ENCODE measurements around the gene CACNG4. TPM values are rescaled to one million over a fixed set of nuclear protein-coding genes. Genes with fewer than 3 reads are reported as not detected.

CACNG4 gene
- total RNA-seq, 1 experiment from 2014 or later, result 40.3 TPM

GRCh38 chr17:66995944-66996343 lies 31.4 kb downstream of the CACNG4 start:
- no TSS peak for BruUV-seq (replicated peaks)
- ChIA-PET CTCF (no interaction called here), POLR2A (no interaction called here)
- Histone ChIP-seq H3K9me3 (ENCODE audit: control insufficient read depth, insufficient read depth, low read depth, low read length) (no peaks in the 10 kb centered on the region), H3K4me3 (ENCODE audit: low read depth in 2 of 2, low read length in 2 of 2) (no peak overlapping the region), H3K27ac (ENCODE audit: low read length) (no peak overlapping the region), H3K4me1 (ENCODE audit: control insufficient read depth, insufficient read depth, low read length) (no peaks in the 10 kb centered on the region), H3K27me3 (ENCODE audit: control insufficient read depth, insufficient read depth, low read length) (no peaks in the 10 kb centered on the region), H3K36me3 (ENCODE audit: control insufficient read depth, insufficient read depth, low read length) (no peaks in the 10 kb centered on the region)
- intact Hi-C loops (cut with micrococcal nuclease; ENCODE audit: unreplicated experiment), result no loop called here
- TF ChIP-seq TCF7L2 (IDR thresholded peaks at IDR 0.05; ENCODE audit: low read depth, low read length) (no peak), CTCF (IDR thresholded peaks at IDR 0.05) (no peak), POLR2AphosphoS5 (IDR thresholded peaks at IDR 0.05; ENCODE audit: low read depth, low read length) (no peak), REST (IDR thresholded peaks at IDR 0.05; ENCODE audit: insufficient read depth in 1 of 2, low read depth in 2 of 2, low read length in 1 of 2) (no peak), SIN3A (IDR thresholded peaks at IDR 0.05; ENCODE audit: borderline replicate concordance, insufficient read depth, low read depth, low read length) (no peak)
- in situ Hi-C loops (cut with HindIII; ENCODE audit: low pct_unique_long_range_greater_than_20kb, low sequenced_read_pairs), result no loop called here
- ATAC-seq (no peak), DNase-seq (ENCODE audit: low read depth, low spot score) (no peak)

GRCh38 chr17:66996926-66997325 lies 32.4 kb downstream of the CACNG4 start:
- CTCF ChIA-PET, result no interaction called here
- intact Hi-C loops (cut with micrococcal nuclease; ENCODE audit: unreplicated experiment), result no loop called here
- BruUV-seq (replicated peaks), result no TSS peak
- Histone ChIP-seq H3K27me3 (ENCODE audit: control insufficient read depth, insufficient read depth, low read length) (no peaks in the 10 kb centered on the region), H3K4me1 (ENCODE audit: control insufficient read depth, insufficient read depth, low read length) (no peaks in the 10 kb centered on the region), H3K4me3 (ENCODE audit: low read depth in 2 of 2, low read length in 2 of 2) (no peak overlapping the region), H3K36me3 (ENCODE audit: control insufficient read depth, insufficient read depth, low read length) (no peaks in the 10 kb centered on the region), H3K9me3 (ENCODE audit: control insufficient read depth, insufficient read depth, low read depth, low read length) (no peaks in the 10 kb centered on the region), H3K27ac (ENCODE audit: low read length) (no peak overlapping the region)
- ATAC-seq (no peak), DNase-seq (ENCODE audit: low read depth, low spot score) (no peak)
- no peak for TF ChIP-seq TCF7L2 (IDR thresholded peaks at IDR 0.05; ENCODE audit: low read depth, low read length)
- no peak for TF ChIP-seq CTCF (IDR thresholded peaks at IDR 0.05)
- no peak for TF ChIP-seq REST (IDR thresholded peaks at IDR 0.05; ENCODE audit: insufficient read depth in 1 of 2, low read depth in 2 of 2, low read length in 1 of 2)
- no peak for TF ChIP-seq SIN3A (IDR thresholded peaks at IDR 0.05; ENCODE audit: borderline replicate concordance, insufficient read depth, low read depth, low read length)
- no peak for TF ChIP-seq POLR2AphosphoS5 (IDR thresholded peaks at IDR 0.05; ENCODE audit: low read depth, low read length)
- POLR2A ChIA-PET, result no interaction called here
- in situ Hi-C loops (cut with HindIII; ENCODE audit: low pct_unique_long_range_greater_than_20kb, low sequenced_read_pairs), result no loop called here

All from Panc1 (cell line).